MM.1S (cell line): ENCODE data around the gene FBXL4.

Experiments used
- DNase-seq: peaks from one replicate; pipeline ENCODE4 v3.0.0-alpha.2; 2015
- H2AFZ ChIP-seq: fragments of 300-600 bp; sonication (generic); 2 replicates; pipeline ENCODE4 v1.6.0; 2016; ENCODE audit warnings: antibody characterized with exemption, low read length
- H3F3A ChIP-seq: fragments of 300-600 bp; sonication (generic); 2 replicates; pipeline ENCODE4 v1.6.1; 2016; ENCODE audit warnings: mild to moderate bottlenecking, antibody characterized with exemption, low read length, moderate library complexity, mixed read lengths; ENCODE audit not compliant: insufficient read depth
- H3K27ac ChIP-seq: fragments of 300-600 bp; sonication (generic); 2 replicates; pipeline ENCODE4 v1.5.1; 2016; ENCODE audit warnings: mild to moderate bottlenecking, low read length
- H3K27me3 ChIP-seq: fragments of 300-600 bp; sonication (generic); replicated peaks from 2 replicates; pipeline ENCODE4 v1.6.0; 2016; ENCODE audit warnings: low read length; ENCODE audit not compliant: insufficient read depth
- H3K36me3 ChIP-seq: fragments of 300-600 bp; sonication (generic); replicated peaks from 2 replicates; pipeline ENCODE4 v1.6.1; 2016; ENCODE audit warnings: mild to moderate bottlenecking, low read length, mixed read lengths; ENCODE audit not compliant: insufficient read depth
- H3K4me1 ChIP-seq: fragments of 300-600 bp; sonication (generic); 2 replicates; pipeline ENCODE4 v1.6.1; 2016; ENCODE audit warnings: low read length, mixed read lengths
- H3K4me2 ChIP-seq: fragments of 300-600 bp; sonication (generic); 2 replicates; pipeline ENCODE4 v1.6.0; 2016; ENCODE audit warnings: low read depth, low read length
- H3K4me3 ChIP-seq: fragments of 300-600 bp; sonication (generic); 2 replicates; pipeline ENCODE4 v1.5.1; 2016; ENCODE audit warnings: low read length, mixed read lengths
- H3K79me2 ChIP-seq: fragments of 300-600 bp; sonication (generic); 2 replicates; pipeline ENCODE4 v1.6.1; 2016; ENCODE audit warnings: mixed run types, low read length, mixed read lengths
- H3K9ac ChIP-seq: fragments of 300-600 bp; sonication (generic); 2 replicates; pipeline ENCODE4 v1.6.1; 2016; ENCODE audit warnings: low read length, mixed read lengths
- H3K9me2 ChIP-seq: fragments of 300-600 bp; sonication (generic); replicated peaks from 2 replicates; pipeline ENCODE4 v1.6.1; 2016; ENCODE audit warnings: mild to moderate bottlenecking, low read length, mixed read lengths; ENCODE audit not compliant: insufficient read depth
- H3K9me3 ChIP-seq: fragments of 300-600 bp; sonication (generic); replicated peaks from 2 replicates; pipeline ENCODE4 v1.6.1; 2016; ENCODE audit warnings: mild to moderate bottlenecking, low read length, mixed read lengths; ENCODE audit not compliant: insufficient read depth
- H4K20me1 ChIP-seq: fragments of 300-600 bp; sonication (generic); 2 replicates; pipeline ENCODE4 v1.6.1; 2016; ENCODE audit warnings: mild to moderate bottlenecking, low read length, moderate library complexity, mixed read lengths; ENCODE audit not compliant: insufficient read depth
- EZH2 ChIP-seq: fragments of 300-600 bp; sonication (generic); optimal IDR thresholded peaks from 2 replicates; pipeline ENCODE3; 2017; ENCODE audit warnings: low read depth, mild to moderate bottlenecking, antibody characterized with exemption, low read length, mixed read lengths
- EZH2phosphoT487 ChIP-seq: fragments of 300-600 bp; sonication (generic); IDR thresholded peaks from 2 replicates; pipeline ENCODE4 v1.6.1; 2018; ENCODE audit warnings: antibody characterized with exemption, low read length
- TF ChIP-seq, protein P1 (sequence below): fragments of 300-600 bp; sonication (generic); IDR thresholded peaks from 2 replicates; pipeline ENCODE4 v1.5.1; 2016; ENCODE audit warnings: antibody characterized with exemption, low read length, mixed read lengths

The FBXL4 gene

GRCh38 chr6:98848539-98849242 is 99.1 kb downstream of the FBXL4 start:
- Histone ChIP-seq H3K36me3 (no peaks in the 10 kb centered on the region), H3K4me1 (no peaks in the 10 kb centered on the region), H3K9ac (no peak overlapping the region), H2AFZ (no peak overlapping the region), H3K79me2 (no peaks in the 10 kb centered on the region), H4K20me1 (no peaks in the 10 kb centered on the region), H3K9me2 (no peaks in the 10 kb centered on the region), H3K4me2 (no peak overlapping the region), H3K9me3 (no peaks in the 10 kb centered on the region), H3F3A (no peaks in the 10 kb centered on the region), H3K4me3 (no peak overlapping the region), H3K27me3 (no peaks in the 10 kb centered on the region), H3K27ac (no peak overlapping the region)
- no peak for TF ChIP-seq EZH2phosphoT487
- TF ChIP-seq, protein P1, sequence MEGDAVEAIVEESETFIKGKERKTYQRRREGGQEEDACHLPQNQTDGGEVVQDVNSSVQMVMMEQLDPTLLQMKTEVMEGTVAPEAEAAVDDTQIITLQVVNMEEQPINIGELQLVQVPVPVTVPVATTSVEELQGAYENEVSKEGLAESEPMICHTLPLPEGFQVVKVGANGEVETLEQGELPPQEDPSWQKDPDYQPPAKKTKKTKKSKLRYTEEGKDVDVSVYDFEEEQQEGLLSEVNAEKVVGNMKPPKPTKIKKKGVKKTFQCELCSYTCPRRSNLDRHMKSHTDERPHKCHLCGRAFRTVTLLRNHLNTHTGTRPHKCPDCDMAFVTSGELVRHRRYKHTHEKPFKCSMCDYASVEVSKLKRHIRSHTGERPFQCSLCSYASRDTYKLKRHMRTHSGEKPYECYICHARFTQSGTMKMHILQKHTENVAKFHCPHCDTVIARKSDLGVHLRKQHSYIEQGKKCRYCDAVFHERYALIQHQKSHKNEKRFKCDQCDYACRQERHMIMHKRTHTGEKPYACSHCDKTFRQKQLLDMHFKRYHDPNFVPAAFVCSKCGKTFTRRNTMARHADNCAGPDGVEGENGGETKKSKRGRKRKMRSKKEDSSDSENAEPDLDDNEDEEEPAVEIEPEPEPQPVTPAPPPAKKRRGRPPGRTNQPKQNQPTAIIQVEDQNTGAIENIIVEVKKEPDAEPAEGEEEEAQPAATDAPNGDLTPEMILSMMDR, result no peak
- no peak for TF ChIP-seq EZH2
- DNase-seq, result no peak

DNA sequence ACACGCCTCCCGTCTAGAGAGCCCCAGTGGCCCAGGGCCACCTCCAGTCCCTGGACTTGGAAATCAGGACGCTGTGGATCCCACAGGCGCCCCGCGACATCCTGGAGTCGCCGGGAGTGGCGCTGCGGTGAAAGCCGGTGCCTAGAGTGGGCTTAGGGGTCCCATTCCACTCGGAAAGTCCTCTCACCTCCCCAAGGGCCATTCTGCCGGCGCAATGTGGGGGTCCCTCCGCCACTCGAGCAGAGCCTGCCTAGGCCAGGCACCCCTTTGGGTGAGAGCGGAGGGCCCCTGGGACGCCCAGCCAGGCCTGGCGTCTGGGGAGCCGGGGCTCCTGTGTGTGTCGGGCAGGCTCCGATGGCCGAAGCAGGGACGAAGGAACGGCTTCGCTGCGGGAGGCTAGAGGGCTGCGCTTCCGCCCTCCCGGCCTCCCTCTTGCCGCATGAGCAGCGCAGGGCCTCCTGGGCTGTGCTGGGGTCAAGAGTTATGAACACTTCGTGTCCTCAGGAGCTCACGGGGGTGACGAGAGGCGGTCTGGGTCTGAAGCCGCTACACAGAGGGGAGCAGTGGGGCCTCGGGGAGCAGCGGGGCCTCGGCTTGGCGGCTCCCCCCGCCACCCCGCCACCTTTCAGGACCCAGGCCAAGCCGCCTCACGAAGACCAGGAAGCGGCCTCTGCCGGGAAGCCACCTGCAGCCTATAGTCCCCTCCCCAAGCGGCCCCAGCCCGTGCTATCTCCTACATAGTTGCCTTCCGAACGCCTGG is 99.8 kb downstream of the FBXL4 start:
- DNase-seq, result no peak
- TF ChIP-seq EZH2phosphoT487, result no peak
- TF ChIP-seq, protein P1, result no peak
- no peak for TF ChIP-seq EZH2

GRCh38 chr6:98847416-98847778 is 100.3 kb downstream of the FBXL4 start:
- no peaks in the 10 kb centered on the region for H3K9me3 ChIP-seq
- no peak for DNase-seq
- H3K4me2 ChIP-seq, result no peak overlapping the region
- H3K27ac ChIP-seq, result no peak overlapping the region
- H3K4me1 ChIP-seq, result no peaks in the 10 kb centered on the region
- no peak overlapping the region for H2AFZ ChIP-seq
- no peak overlapping the region for H3K4me3 ChIP-seq
- H3K36me3 ChIP-seq, result no peaks in the 10 kb centered on the region
- TF ChIP-seq EZH2 (no peak), EZH2phosphoT487 (no peak)
- TF ChIP-seq, protein P1, result no peak
- no peaks in the 10 kb centered on the region for H3K9me2 ChIP-seq
- H3K27me3 ChIP-seq, result no peaks in the 10 kb centered on the region
- no peaks in the 10 kb centered on the region for H4K20me1 ChIP-seq
- H3K9ac ChIP-seq, result no peak overlapping the region
- no peaks in the 10 kb centered on the region for H3K79me2 ChIP-seq
- H3F3A ChIP-seq, result no peaks in the 10 kb centered on the region

More for the DNA sequence above, 99.8 kb downstream of the FBXL4 start:
- Histone ChIP-seq H3K36me3 (no peaks in the 10 kb centered on the region), H3K79me2 (no peaks in the 10 kb centered on the region), H3K4me3 (no peak overlapping the region), H3K4me2 (no peak overlapping the region), H3K27me3 (no peaks in the 10 kb centered on the region), H3K9me2 (no peaks in the 10 kb centered on the region), H3K27ac (no peak overlapping the region), H4K20me1 (no peaks in the 10 kb centered on the region), H2AFZ (no peak overlapping the region), H3K9ac (no peak overlapping the region), H3K9me3 (no peaks in the 10 kb centered on the region), H3K4me1 (no peaks in the 10 kb centered on the region), H3F3A (no peaks in the 10 kb centered on the region)
